Measurements from ENCODE around the gene SASH1. TPM values are rescaled to one million over a fixed set of nuclear protein-coding genes. Genes with fewer than 3 reads are reported as not detected.

Gene SASH1
- total and polyA plus RNA-seq, 2 of the 8 experiments (the other 6 are each of a cell fraction or from before 2014, with no cell fraction given), result 6.0 to 20.2 TPM

DNA sequence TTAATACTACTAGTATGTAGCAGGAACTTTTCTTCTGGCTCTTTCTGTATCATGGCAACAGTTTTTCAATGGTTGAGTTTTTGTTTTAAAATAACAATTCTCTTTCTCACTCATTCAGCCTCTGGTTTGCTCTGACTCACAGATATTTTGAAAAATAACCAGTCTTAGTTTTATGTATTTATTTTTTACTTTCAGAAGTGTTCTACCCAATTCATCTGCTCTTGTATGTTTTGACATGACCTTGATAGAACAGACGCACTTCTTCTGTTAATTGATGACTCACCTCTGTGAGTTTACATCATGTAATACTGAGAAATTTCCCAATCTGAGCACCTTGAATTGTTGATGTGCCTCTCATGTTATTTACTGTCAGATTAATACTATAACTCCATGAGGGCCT lies 178.9 kb downstream of the SASH1 start (continued):
- no peak for TF ChIP-seq CBX8 (IDR thresholded peaks at IDR 0.05; ENCODE audit: borderline replicate concordance, low read depth, low read length)
- TF ChIP-seq JUN (IDR thresholded peaks at IDR 0.05; ENCODE audit: low read depth, low read length), result no peak

All from H1 (cell line).